Measurements from ENCODE around the gene PAN2.
A peak's percentile ranks its signal among the peaks of the same experiment; 100 is the strongest.
"Not testable (repeated sequence)": the region's sequence is repeated elsewhere in the genome, so short reads cannot be mapped to it uniquely, and the experiment has no call there.

PAN2 gene

GRCh38 chr12:56274299-56274698 is 59.5 kb downstream of the PAN2 start:
- TF ChIP-seq CTCF (IDR thresholded peaks at IDR 0.05; ENCODE audit: low read depth, low read length) (no peak), POLR2A (IDR thresholded peaks at IDR 0.05; ENCODE audit: extremely low read depth, insufficient read length) (no peak), MYC (IDR thresholded peaks at IDR 0.05; ENCODE audit: low read depth, low read length) (no peak), MAX (IDR thresholded peaks at IDR 0.05; ENCODE audit: low read depth, low read length) (no peak)
- no peak overlapping the region for H3K4me3 ChIP-seq (ENCODE audit: low read depth, low read length)
- DNase-seq (ENCODE audit: low read depth), result no peak

DNA sequence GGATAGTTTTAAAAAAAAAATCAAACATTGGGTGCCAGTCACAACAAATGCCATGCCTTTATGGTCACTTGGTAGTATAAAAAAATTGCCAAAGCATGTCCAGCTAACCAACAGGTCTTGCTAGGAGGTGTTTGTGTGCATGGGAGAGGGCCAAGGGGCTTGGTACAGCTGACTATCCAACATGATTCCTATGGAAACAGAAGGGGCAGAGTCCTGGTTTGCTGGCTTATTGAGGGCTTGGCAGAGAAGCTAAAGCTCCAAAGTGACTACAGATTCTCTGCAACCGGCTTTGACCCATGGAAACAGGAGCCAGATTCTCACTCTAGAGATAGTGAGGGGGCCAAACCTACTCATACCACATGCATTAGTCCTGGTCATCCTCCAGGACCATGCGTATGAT is 61.3 kb downstream of the PAN2 start:
- not testable (repeated sequence) for DNase-seq (ENCODE audit: low read depth); H3K4me3 ChIP-seq (ENCODE audit: low read depth, low read length)

DNA sequence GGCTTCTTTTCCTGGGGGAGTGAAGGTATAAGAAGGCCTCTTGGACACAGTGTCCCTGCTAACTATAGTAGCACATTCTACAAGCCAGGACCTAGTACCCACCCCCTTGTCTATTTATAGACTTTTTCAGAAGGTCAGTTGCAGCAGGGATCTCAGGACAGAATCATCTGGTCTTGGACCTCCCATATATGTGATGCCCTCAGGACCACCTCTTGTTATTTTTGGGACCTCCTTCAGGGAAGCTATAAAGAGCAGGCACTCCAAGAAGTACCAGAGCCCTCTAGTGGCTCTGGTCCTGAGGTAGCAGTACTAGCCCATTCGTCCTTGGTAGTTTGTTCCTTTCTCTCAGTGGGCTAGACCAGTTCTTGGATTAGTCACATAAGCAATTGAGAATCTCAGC is 62.8 kb downstream of the PAN2 start:
- TF ChIP-seq MAX (IDR thresholded peaks at IDR 0.05; ENCODE audit: low read depth, low read length) (no peak), POLR2A (IDR thresholded peaks at IDR 0.05; ENCODE audit: extremely low read depth, insufficient read length) (no peak), CTCF (IDR thresholded peaks at IDR 0.05; ENCODE audit: low read depth, low read length) (peak; percentile 69), MYC (IDR thresholded peaks at IDR 0.05; ENCODE audit: low read depth, low read length) (no peak)
- peak; percentile 52 for DNase-seq (ENCODE audit: low read depth)

GRCh38 chr12:56267443-56268071 is 66.2 kb downstream of the PAN2 start:
- TF ChIP-seq POLR2A (IDR thresholded peaks at IDR 0.05; ENCODE audit: extremely low read depth, insufficient read length) (no peak), CTCF (IDR thresholded peaks at IDR 0.05; ENCODE audit: low read depth, low read length) (no peak)
- DNase-seq (ENCODE audit: low read depth), result peak; percentile 94

More for the DNA sequence above, 62.8 kb downstream of the PAN2 start:
- no peak overlapping the region for H3K4me3 ChIP-seq (ENCODE audit: low read depth, low read length)

DNA sequence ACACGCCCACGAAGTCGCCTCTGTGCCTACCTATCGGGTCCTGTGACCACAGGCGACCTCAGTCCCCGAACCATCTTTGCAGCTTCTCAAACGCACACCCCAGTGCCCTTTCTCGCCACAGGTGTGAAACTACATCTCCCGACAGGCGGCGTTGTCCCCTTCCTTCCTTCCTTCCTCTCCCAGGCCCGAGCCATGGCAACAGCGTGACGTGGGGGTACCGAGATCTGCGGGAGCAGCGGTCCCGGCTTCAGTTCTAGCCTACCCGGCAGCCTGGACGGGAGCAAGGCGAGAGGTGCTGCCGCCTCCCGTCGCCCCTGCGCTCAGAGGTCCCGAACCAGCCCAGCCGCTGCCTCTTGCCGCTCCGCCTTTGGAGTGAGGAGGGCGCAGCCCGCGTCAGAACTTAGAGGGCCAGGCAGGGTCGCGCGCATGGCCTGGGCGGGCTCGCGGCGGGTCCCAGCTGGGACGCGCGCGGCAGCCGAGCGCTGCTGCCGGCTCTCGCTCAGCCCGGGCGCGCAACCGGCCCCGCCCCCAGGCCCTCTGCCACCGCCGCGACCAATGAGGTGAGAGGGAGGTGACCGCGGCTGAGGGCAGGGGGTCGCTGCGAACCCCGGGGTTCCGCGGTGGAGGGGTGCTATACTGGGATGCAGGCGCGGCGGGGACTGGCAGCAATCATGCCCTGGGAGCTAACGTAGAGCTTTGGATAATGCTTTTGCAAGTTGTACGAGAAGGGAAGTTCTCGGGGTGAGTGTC is 66.9 kb downstream of the PAN2 start, which contains the start of gene COQ10A:
Gene COQ10A (plus strand): TSS at position 250 of the 750 bp plus-strand sequence. CDS start 177 bp downstream, at position 427.
- no peak for TF ChIP-seq POLR2A (IDR thresholded peaks at IDR 0.05; ENCODE audit: extremely low read depth, insufficient read length)
- TF ChIP-seq MYC (IDR thresholded peaks at IDR 0.05; ENCODE audit: low read depth, low read length), result peak; percentile 39
- TF ChIP-seq CTCF (IDR thresholded peaks at IDR 0.05; ENCODE audit: low read depth, low read length), result peak; percentile 58
- TF ChIP-seq MAX (IDR thresholded peaks at IDR 0.05; ENCODE audit: low read depth, low read length), result peak; percentile 5; the same call in 1 of the 2 replicates
- DNase-seq (ENCODE audit: low read depth), result peak; percentile 93
- H3K4me3 ChIP-seq (ENCODE audit: low read depth, low read length), result peak within 1 kb of the TSS; percentile 76

More at GRCh38 chr12:56267443-56268071, 66.2 kb downstream of the PAN2 start:
- H3K4me3 ChIP-seq (ENCODE audit: low read depth, low read length), result peak overlapping the region; percentile 74
